CD4-positive, alpha-beta memory T cell (primary cell): ENCODE data around the gene NLRC3. TPM values are rescaled to one million over a fixed set of nuclear protein-coding genes. Genes with fewer than 3 reads are reported as not detected.

Experiments used
- CTCF ChIA-PET: fragments of 350-600 bp; sonication (Branson Sonifier 250); formaldehyde crosslinking; loops from one replicate; lab custom pipeline; 2021; ENCODE audit warnings: inconsistent platforms; ENCODE audit not compliant: partially characterized antibody; lab: Charles Lee
- POLR2A ChIA-PET: fragments of 350-600 bp; sonication (Branson Sonifier 250); formaldehyde crosslinking; loops from one replicate; lab custom pipeline; 2021; ENCODE audit not compliant: partially characterized antibody; lab: Charles Lee
- DNase-seq, 5 donors: peaks; one replicate each; pipeline versions ENCODE4 v3.0.0 to v3.0.0-alpha.2; 2020 to 2022; ENCODE audit warnings: mixed read lengths in 1 of 5
- H3K27ac ChIP-seq: one replicate; pipeline ENCODE4 v1.7.0; 2013; ENCODE audit warnings: low read depth, low read length
- H3K27me3 ChIP-seq: 2 replicates; pipeline ENCODE4 v1.7.0; 2013; ENCODE audit warnings: mild to moderate bottlenecking, low read length, moderate library complexity; ENCODE audit not compliant: insufficient read depth
- H3K36me3 ChIP-seq: 2 replicates; pipeline ENCODE4 v1.7.0; 2013; ENCODE audit warnings: mild to moderate bottlenecking, low read length, moderate library complexity; ENCODE audit not compliant: insufficient read depth
- H3K4me1 ChIP-seq: 2 replicates; pipeline ENCODE4 v1.7.0; 2013; ENCODE audit warnings: mild to moderate bottlenecking, low read length, moderate library complexity; ENCODE audit not compliant: insufficient read depth
- H3K4me3 ChIP-seq, 2 donors: one replicate each; pipeline ENCODE4 v1.7.0; 2013; ENCODE audit warnings: low read length in 2 of 2, mild to moderate bottlenecking in 1 of 2
- H3K9me3 ChIP-seq, 2 donors: one replicate each; pipeline ENCODE4 v1.7.0; 2013; ENCODE audit warnings: low read length in 2 of 2, control low read depth in 1 of 2; ENCODE audit not compliant: control insufficient read depth in 1 of 2
- H3K27ac Mint-ChIP-seq, 7 donors: one replicate each; pipeline ENCODE4 v1.8.0; 2020 to 2021; ENCODE audit warnings: mixed read lengths in 7 of 7, mild to moderate bottlenecking in 6 of 7, inconsistent platforms in 3 of 7, moderate library complexity in 3 of 7
- H3K27me3 Mint-ChIP-seq, 2 donors: one replicate each; pipeline ENCODE4 v1.8.0; 2020 to 2021; ENCODE audit warnings: mixed read lengths in 2 of 2
- H3K36me3 Mint-ChIP-seq, 2 donors: one replicate each; pipeline ENCODE4 v1.8.0; 2020 to 2021; ENCODE audit warnings: mixed read lengths in 2 of 2, inconsistent platforms in 1 of 2, mild to moderate bottlenecking in 1 of 2
- H3K4me1 Mint-ChIP-seq, 4 donors: one replicate each; pipeline ENCODE4 v1.8.0; 2020 to 2021; ENCODE audit warnings: mixed read lengths in 4 of 4, mild to moderate bottlenecking in 1 of 4
- H3K4me3 Mint-ChIP-seq, 8 donors: one replicate each; pipeline ENCODE4 v1.8.0; 2020 to 2021; ENCODE audit warnings: mixed read lengths in 8 of 8, mild to moderate bottlenecking in 7 of 8, moderate library complexity in 6 of 8, inconsistent platforms in 3 of 8
- H3K9me3 Mint-ChIP-seq, 8 donors: one replicate each; pipeline ENCODE4 v1.8.0; 2020 to 2021; ENCODE audit warnings: mixed read lengths in 8 of 8, mild to moderate bottlenecking in 5 of 8, inconsistent platforms in 3 of 8, moderate library complexity in 1 of 8
- intact Hi-C: fragments of 100-400 bp; cut with micrococcal nuclease; formaldehyde crosslinking; loops from one replicate; pipeline ENCODE4 v1.15.1; 2023
- polyA plus RNA-seq, 2 donors: library from polyadenylated mRNA; unstranded; fragments of 300-500 nt; fragmentation: Illumina TruSeq; gene quantifications; one replicate each; pipeline ENCODE4 v1.2.3, GENCODE V29; 2021
- total RNA-seq, 2 experiments: library from RNA; stranded (reverse); gene quantifications; one replicate each; pipeline ENCODE4 v1.2.3, GENCODE V29; 2021

Gene NLRC3
- total and polyA plus RNA-seq, 4 experiments from 2014 or later = 13.1 to 111 (median 75.0) TPM

DNA sequence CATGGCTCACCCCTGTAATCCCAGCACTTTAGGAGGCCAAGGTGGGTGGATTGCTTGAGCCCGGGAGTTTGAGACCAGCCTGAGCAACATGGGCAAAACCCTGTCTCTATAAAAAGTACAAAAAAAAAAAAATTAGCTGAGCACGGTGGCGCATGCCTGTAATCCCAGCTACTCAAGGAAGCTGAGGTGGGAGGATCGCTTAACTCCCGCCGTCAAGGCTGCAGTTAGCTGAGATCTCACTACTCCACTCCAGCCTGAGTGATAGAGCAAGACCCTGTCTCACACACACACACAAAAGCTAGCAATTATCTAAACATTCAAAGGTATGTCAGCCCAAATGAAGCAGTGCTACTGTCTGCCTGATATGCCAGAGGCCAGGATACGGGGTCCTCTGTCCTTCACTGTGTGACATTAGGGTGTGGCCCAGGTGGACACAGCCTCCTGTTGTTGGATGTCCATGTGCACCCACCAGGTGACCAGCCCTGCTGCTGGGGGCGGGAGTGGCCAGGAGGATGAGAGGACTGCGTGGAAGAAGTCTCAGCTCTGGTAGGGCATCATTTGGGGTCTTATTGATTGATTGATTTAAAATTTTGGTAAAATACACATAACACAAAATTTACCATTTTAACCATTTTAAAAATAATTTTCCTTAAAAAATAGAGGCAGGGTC is 3.9 kb downstream of the NLRC3 start:
- Mint-ChIP-seq H3K27me3 (no peaks in the 10 kb centered on the region), H3K27ac (peak overlapping the region in 5 of 7 donors; percentile 64 to 91 (median 87)), H3K36me3 (peaks cover 24 to 57% of the 10 kb centered on the region in 2 donors), H3K9me3 (peaks cover 0 to 15% (median 7%) of the 10 kb centered on the region in 8 donors), H3K4me1 (peaks cover 23 to 67% (median 40%) of the 10 kb centered on the region in 4 donors), H3K4me3 (peak overlapping the region in 7 of 8 donors; percentile 26 to 87 (median 61))
- no peak overlapping the region for H3K27ac ChIP-seq
- ChIA-PET CTCF (interaction anchor here (1.0 kb wide), 1 partner anchor 12 kb away, joined by 3 read pairs; no protein-coding TSS in a partner anchor), POLR2A (no interaction called here)
- H3K4me3 ChIP-seq = no peak overlapping the region
- no peak for DNase-seq
- no peaks in the 10 kb centered on the region for H3K27me3 ChIP-seq
- intact Hi-C loops = no loop called here
- peaks cover 13% of the 10 kb centered on the region for H3K36me3 ChIP-seq
- peaks cover 0 to 3% of the 10 kb centered on the region in 2 donors for H3K9me3 ChIP-seq
- H3K4me1 ChIP-seq = peaks cover 41% of the 10 kb centered on the region

DNA sequence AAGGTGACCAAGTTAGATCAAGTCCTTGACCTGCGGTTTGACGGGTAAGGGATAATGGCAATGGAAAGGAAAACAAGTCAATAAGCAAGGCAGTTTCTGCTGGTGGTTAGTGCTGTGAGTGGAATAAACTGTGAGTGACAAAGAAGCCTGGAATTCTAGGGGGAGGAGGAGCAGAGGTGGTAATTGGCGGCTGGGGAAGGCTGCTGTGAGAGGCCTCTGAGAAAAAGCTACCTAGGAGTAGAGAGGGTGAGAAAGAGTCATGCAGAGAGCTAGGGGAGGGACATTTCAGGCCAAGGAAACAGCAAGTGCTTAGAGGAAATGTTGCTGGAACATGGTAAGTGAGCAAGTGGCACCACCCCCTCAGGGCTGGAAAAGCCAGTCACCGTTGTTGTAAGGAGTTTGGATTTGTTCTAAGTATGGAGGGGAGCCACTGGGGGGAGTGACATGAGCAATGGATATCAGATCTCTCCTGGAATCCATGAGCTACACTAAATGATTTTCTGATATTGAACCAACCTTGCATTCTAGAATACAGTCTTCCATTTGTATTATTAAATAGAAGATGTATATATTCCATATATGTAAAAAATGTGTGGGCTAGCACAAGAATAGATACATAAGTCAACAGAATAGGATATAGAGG is 6.7 kb downstream of the NLRC3 start:
- no peak overlapping the region for H3K27ac ChIP-seq
- intact Hi-C loops = no loop called here
- no peaks in the 10 kb centered on the region for H3K27me3 ChIP-seq
- H3K9me3 ChIP-seq = peaks cover 0 to 3% of the 10 kb centered on the region in 2 donors
- H3K36me3 ChIP-seq = peaks cover 27% of the 10 kb centered on the region
- peaks cover 33% of the 10 kb centered on the region for H3K4me1 ChIP-seq
- ChIA-PET CTCF (interaction anchor here (1.0 kb wide), 1 partner anchor 80 kb away, joined by 3 read pairs; no protein-coding TSS in a partner anchor), POLR2A (interaction anchor here (0.8 kb wide), 1 partner anchor 25 kb away, joined by 3 read pairs; no protein-coding TSS in a partner anchor)
- Mint-ChIP-seq H3K36me3 (peaks cover 24 to 49% of the 10 kb centered on the region in 2 donors), H3K27ac (peak overlapping the region in 6 of 7 donors; percentile 24 to 89 (median 60)), H3K27me3 (no peaks in the 10 kb centered on the region), H3K9me3 (peaks cover 0 to 15% (median 7%) of the 10 kb centered on the region in 8 donors), H3K4me1 (peaks cover 16 to 44% (median 30%) of the 10 kb centered on the region in 4 donors), H3K4me3 (peak overlapping the region in 3 of 8 donors; percentile 24 to 54 (median 49))
- DNase-seq = no peak
- H3K4me3 ChIP-seq = no peak overlapping the region

DNA sequence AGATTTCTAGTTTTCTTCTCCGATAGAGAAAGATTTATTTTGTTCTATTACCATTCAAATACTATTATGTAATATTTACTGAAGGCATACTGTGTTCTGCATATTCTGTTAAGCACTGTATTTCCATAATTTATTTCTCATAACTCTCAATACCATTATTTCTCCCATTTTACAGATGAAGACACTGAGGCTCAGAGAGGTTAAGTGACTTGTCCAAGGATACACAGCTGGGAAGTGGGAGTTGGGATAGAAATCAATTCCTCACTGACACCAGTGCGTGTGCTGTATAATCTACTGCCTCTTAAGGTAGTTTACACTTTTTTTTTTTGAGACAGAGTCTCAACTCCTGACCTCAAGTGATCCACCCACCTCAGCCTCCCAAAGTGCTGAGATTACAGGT is 7.4 kb downstream of the NLRC3 start:
- H3K4me3 Mint-ChIP-seq = no peak overlapping the region
- peaks cover 34% of the 10 kb centered on the region for H3K36me3 ChIP-seq
- DNase-seq = no peak
- ChIA-PET POLR2A (no interaction called here), CTCF (no interaction called here)
- H3K9me3 Mint-ChIP-seq = peaks cover 0 to 15% (median 7%) of the 10 kb centered on the region in 8 donors
- H3K27ac ChIP-seq = no peak overlapping the region
- no peaks in the 10 kb centered on the region for H3K27me3 Mint-ChIP-seq
- no peaks in the 10 kb centered on the region for H3K27me3 ChIP-seq
- H3K4me3 ChIP-seq = no peak overlapping the region
- intact Hi-C loops = no loop called here
- peaks cover 26% of the 10 kb centered on the region for H3K4me1 ChIP-seq
- peaks cover 0 to 3% of the 10 kb centered on the region in 2 donors for H3K9me3 ChIP-seq
- H3K4me1 Mint-ChIP-seq = peaks cover 12 to 37% (median 26%) of the 10 kb centered on the region in 4 donors
- peak overlapping the region in 3 of 7 donors; percentile 35 to 75 (median 64) for H3K27ac Mint-ChIP-seq
- H3K36me3 Mint-ChIP-seq = peaks cover 28 to 53% of the 10 kb centered on the region in 2 donors

DNA sequence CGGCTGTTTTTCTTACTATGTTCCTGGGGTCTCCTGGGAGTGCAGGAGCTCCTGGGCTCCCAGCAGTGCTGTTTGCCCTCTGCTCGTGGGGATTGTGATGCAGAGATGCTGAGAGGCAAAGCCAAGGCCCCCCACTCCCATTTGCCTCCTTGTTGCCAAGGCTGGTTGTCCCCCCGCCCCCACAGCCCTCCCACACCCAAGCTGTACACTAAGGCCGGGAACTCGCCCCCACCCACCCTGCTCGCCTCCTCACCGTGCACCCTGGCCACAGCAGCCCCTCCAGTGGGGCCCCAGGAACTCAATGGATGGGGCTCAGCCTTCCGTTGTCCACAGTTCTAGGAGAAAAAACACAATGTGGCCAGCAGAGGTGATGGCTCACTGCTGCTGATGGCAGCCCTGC is 10.2 kb downstream of the NLRC3 start:
- POLR2A ChIA-PET = interaction anchor here (0.6 to 1.3 kb wide), 4 partner anchors 8 to 175 kb away, joined by 3 to 5 read pairs (median 4); partner anchors contain the start of gene NLRC3
- Histone ChIP-seq H3K4me3 (no peak overlapping the region), H3K27ac (no peak overlapping the region), H3K9me3 (peaks cover 0 to 3% of the 10 kb centered on the region in 2 donors), H3K27me3 (no peaks in the 10 kb centered on the region), H3K36me3 (peaks cover 60% of the 10 kb centered on the region), H3K4me1 (no peaks in the 10 kb centered on the region)
- Mint-ChIP-seq H3K36me3 (peaks cover 23 to 56% of the 10 kb centered on the region in 2 donors), H3K27me3 (no peaks in the 10 kb centered on the region), H3K9me3 (peaks cover 0 to 15% (median 7%) of the 10 kb centered on the region in 8 donors), H3K27ac (no peak overlapping the region), H3K4me3 (no peak overlapping the region), H3K4me1 (peaks cover 4 to 13% (median 10%) of the 10 kb centered on the region in 4 donors)
- CTCF ChIA-PET = no interaction called here
- intact Hi-C loops = no loop called here
- no peak for DNase-seq

DNA sequence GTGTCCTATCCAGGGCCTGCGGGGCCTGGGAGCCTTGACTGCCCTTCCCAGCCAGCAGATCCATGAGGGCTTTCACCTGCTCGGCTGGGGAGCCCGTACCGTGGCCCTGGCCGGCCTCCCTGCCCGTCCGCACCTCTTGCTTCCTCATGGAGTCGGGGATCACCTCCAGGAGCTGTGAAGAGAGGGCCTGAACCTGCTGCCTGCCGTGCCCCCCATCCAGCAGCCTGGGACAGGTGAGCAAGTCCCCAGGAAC is 12.4 kb downstream of the NLRC3 start:
- Histone ChIP-seq H3K4me1 (no peaks in the 10 kb centered on the region), H3K27me3 (no peaks in the 10 kb centered on the region), H3K36me3 (peaks cover 61% of the 10 kb centered on the region), H3K27ac (no peak overlapping the region), H3K9me3 (no peaks in the 10 kb centered on the region), H3K4me3 (no peak overlapping the region)
- CTCF ChIA-PET = no interaction called here
- Mint-ChIP-seq H3K27ac (no peak overlapping the region), H3K27me3 (no peaks in the 10 kb centered on the region), H3K9me3 (peaks cover 0 to under 1% (median 0%) of the 10 kb centered on the region in 8 donors), H3K4me3 (no peak overlapping the region), H3K4me1 (peaks cover 0 to 4% (median 3%) of the 10 kb centered on the region in 4 donors), H3K36me3 (peaks cover 5 to 54% of the 10 kb centered on the region in 2 donors)
- DNase-seq = no peak
- POLR2A ChIA-PET = interaction anchor here (1.7 kb wide), 1 partner anchor 14 kb away, joined by 7 read pairs; no protein-coding TSS in a partner anchor
- intact Hi-C loops = no loop called here

DNA sequence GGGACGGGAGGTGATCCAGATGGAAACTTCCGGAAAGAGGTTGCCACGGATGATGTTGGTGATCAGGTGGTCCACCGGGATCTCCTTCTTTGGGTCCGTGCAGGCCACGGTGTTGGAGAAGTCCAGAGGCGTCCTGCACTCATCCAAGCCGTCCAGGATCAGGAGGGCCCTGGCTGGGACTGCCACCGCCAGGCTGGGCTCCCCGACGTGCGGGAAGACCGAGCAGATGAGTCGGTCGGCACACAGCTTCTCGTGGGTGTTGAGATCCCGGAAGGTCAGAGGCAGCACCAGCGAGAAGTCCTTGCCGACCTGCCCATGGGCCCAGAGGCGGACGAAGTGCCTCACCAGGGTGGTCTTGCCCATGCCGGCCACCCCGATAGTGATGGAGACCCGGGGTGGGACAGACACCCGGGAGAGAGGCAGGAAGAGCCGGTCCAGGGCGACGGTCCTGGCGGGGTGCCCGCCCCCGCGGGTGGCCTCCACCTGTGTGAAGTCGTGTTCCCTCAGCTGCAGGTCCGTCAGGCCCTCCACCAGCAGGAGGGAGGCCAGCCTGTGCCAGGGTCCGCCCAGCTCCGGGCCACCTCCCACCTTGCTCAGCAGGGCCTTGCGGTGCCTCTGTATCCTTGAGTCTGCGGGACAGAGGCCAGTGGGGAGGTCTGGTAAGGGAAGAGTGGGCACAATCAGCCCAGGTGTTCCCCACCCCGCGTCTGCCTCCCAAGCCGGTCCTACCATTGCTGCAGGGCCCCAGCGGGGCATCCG is 12.9 kb downstream of the NLRC3 start:
- no peaks in the 10 kb centered on the region for H3K9me3 ChIP-seq
- DNase-seq = no peak
- peaks cover 60% of the 10 kb centered on the region for H3K36me3 ChIP-seq
- no peaks in the 10 kb centered on the region for H3K4me1 ChIP-seq
- Mint-ChIP-seq H3K9me3 (no peaks in the 10 kb centered on the region), H3K27ac (no peak overlapping the region), H3K27me3 (no peaks in the 10 kb centered on the region), H3K36me3 (peaks cover 5 to 53% of the 10 kb centered on the region in 2 donors), H3K4me1 (peaks cover 0 to 4% (median 3%) of the 10 kb centered on the region in 4 donors), H3K4me3 (no peak overlapping the region)
- H3K4me3 ChIP-seq = no peak overlapping the region
- H3K27ac ChIP-seq = no peak overlapping the region
- intact Hi-C loops = no loop called here
- no peaks in the 10 kb centered on the region for H3K27me3 ChIP-seq
- ChIA-PET CTCF (no interaction called here), POLR2A (interaction anchor here (1.7 kb wide), 1 partner anchor 14 kb away, joined by 7 read pairs; no protein-coding TSS in a partner anchor)
